Smooth muscle cell (in vitro differentiated cells): ENCODE results near the gene MVB12B. TPM values are rescaled to one million over a fixed set of nuclear protein-coding genes. Genes with fewer than 3 reads are reported as not detected.

Experiments
- DNase-seq: peaks from one replicate; lab custom pipeline; 2025; ENCODE audit not compliant: unreplicated experiment; lab: John Stamatoyannopoulos, UW
- H2AFZ ChIP-seq: fragments of 200-600 bp; sonication (generic); 2 replicates; pipeline ENCODE4 v1.6.0; 2016; ENCODE audit warnings: antibody characterized with exemption, low read depth, mild to moderate bottlenecking
- H3F3A ChIP-seq: fragments of 200-600 bp; sonication (generic); 2 replicates; pipeline ENCODE4 v1.6.0; 2017; ENCODE audit warnings: antibody characterized with exemption, low read depth
- H3K27ac ChIP-seq: fragments of 200-600 bp; sonication (generic); 2 replicates; pipeline ENCODE4 v1.5.1; 2016; ENCODE audit warnings: low read depth, mild to moderate bottlenecking
- H3K27me3 ChIP-seq: fragments of 200-600 bp; sonication (generic); 2 replicates; pipeline ENCODE4 v1.6.1; 2016; ENCODE audit warnings: low read depth, mild to moderate bottlenecking
- H3K36me3 ChIP-seq: fragments of 200-600 bp; sonication (generic); 2 replicates; pipeline ENCODE4 v1.5.1; 2016; ENCODE audit warnings: low read depth
- H3K4me1 ChIP-seq: fragments of 200-600 bp; sonication (generic); 2 replicates; pipeline ENCODE4 v1.5.1; 2016; ENCODE audit warnings: low read depth
- H3K4me2 ChIP-seq: fragments of 200-600 bp; sonication (generic); 2 replicates; pipeline ENCODE4 v1.6.0; 2016; ENCODE audit warnings: mild to moderate bottlenecking
- H3K4me3 ChIP-seq: fragments of 200-600 bp; sonication (generic); 2 replicates; pipeline ENCODE4 v1.5.1; 2016; ENCODE audit warnings: mild to moderate bottlenecking
- H3K79me2 ChIP-seq: fragments of 200-600 bp; sonication (generic); 2 replicates; pipeline ENCODE4 v1.6.0; 2016; ENCODE audit warnings: low read depth, mild to moderate bottlenecking
- H3K9ac ChIP-seq: fragments of 200-600 bp; sonication (generic); 2 replicates; pipeline ENCODE4 v1.6.0; 2016; ENCODE audit warnings: low read depth
- H3K9me3 ChIP-seq: fragments of 200-600 bp; sonication (generic); replicated peaks from 2 replicates; pipeline ENCODE4 v1.5.1; 2016; ENCODE audit warnings: low read depth
- H4K20me1 ChIP-seq: fragments of 200-600 bp; sonication (generic); 2 replicates; pipeline ENCODE4 v1.6.0; 2016; ENCODE audit warnings: low read depth
- WGBS: methylation state at CpG from one replicate; pipeline ENCODE4 v1.1.7; 2016; ENCODE audit warnings: low lambda C conversion rate; 5-methylcytosine and 5-hydroxymethylcytosine counted together
- polyA plus RNA-seq: library from polyadenylated mRNA; unstranded; fragments of >200 nt; fragmentation: Nextera tagmentation; extraction: Ambion mirVana; gene quantifications from 2 replicates; pipeline ENCODE4 v1.2.1, GENCODE V29; 2016
- total RNA-seq: library from RNA; depleted of rRNA; stranded (reverse); fragments of >200 nt; gene quantifications from 2 replicates; pipeline ENCODE4 v1.2.3, GENCODE V29; 2014
- TF ChIP-seq, protein P1 (sequence below): fragments of 200-600 bp; sonication (generic); IDR thresholded peaks from 2 replicates; pipeline ENCODE4 v1.5.1; 2017; ENCODE audit warnings: borderline replicate concordance, mild to moderate bottlenecking, antibody characterized with exemption; ENCODE audit not compliant: insufficient read depth, poor library complexity, severe bottlenecking

The MVB12B gene
- total and polyA plus RNA-seq, 2 experiments from 2014 or later: 4.3 to 5.4 TPM

GRCh38 chr9:126448865-126449577 is 122.4 kb downstream of the MVB12B start:
- no peak overlapping the region for H3K4me3 ChIP-seq
- H3K79me2 ChIP-seq: no peaks in the 10 kb centered on the region
- H3F3A ChIP-seq: no peaks in the 10 kb centered on the region
- no peaks in the 10 kb centered on the region for H3K36me3 ChIP-seq
- TF ChIP-seq, protein P1, sequence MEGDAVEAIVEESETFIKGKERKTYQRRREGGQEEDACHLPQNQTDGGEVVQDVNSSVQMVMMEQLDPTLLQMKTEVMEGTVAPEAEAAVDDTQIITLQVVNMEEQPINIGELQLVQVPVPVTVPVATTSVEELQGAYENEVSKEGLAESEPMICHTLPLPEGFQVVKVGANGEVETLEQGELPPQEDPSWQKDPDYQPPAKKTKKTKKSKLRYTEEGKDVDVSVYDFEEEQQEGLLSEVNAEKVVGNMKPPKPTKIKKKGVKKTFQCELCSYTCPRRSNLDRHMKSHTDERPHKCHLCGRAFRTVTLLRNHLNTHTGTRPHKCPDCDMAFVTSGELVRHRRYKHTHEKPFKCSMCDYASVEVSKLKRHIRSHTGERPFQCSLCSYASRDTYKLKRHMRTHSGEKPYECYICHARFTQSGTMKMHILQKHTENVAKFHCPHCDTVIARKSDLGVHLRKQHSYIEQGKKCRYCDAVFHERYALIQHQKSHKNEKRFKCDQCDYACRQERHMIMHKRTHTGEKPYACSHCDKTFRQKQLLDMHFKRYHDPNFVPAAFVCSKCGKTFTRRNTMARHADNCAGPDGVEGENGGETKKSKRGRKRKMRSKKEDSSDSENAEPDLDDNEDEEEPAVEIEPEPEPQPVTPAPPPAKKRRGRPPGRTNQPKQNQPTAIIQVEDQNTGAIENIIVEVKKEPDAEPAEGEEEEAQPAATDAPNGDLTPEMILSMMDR: no peak
- no peak overlapping the region for H3K27ac ChIP-seq
- H3K27me3 ChIP-seq: no peaks in the 10 kb centered on the region
- H3K9ac ChIP-seq: no peak overlapping the region
- no peak overlapping the region for H3K4me2 ChIP-seq
- no peaks in the 10 kb centered on the region for H4K20me1 ChIP-seq
- no peak for DNase-seq
- H3K9me3 ChIP-seq: no peaks in the 10 kb centered on the region
- peaks cover 21% of the 10 kb centered on the region for H3K4me1 ChIP-seq
- H2AFZ ChIP-seq: no peak overlapping the region
- 91% methylated on average over 14 of the region's 14 CpGs for WGBS

DNA sequence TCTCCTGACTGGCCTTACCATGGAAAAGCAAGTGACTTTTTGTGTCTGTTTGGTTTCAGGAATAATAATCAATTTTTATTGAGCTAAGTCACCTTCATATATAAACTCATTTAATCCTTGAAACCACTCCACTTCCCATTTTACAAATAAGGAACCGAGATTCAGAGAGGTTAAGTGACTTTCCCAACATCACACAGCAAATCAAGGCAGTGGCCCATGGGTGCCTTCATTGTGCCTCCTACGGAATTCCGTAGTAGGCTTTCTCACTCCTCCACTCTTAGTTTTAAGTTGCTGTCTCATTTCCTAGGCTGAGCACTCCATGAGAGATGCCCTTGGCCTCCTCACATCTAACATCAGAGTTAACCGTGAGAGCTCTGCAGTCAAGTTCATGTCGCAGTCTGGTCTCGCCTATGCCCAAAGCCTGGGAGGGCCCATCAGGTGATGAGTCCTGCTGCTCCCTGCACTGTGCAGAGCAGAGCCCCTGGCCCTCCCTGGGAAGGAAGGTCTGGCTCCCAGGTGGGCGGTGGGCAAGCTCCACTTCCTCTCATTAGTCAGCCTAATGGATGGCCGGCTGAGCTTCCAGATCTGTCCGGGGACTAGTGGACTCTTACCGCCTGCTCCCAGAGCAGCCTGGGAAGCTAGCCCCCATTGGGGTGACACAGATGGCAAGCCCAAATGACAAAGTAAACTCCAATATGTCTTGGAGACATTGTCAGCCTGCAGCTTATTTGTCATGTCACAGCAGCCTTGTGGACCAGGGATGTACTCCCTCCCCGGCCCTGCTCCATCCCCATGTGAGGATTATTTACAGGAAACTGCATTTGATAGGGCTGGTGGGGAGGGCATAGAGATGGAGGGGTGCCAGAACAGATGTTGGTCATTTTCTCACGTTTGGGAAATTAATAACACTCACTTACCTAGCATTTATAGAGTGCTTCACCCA is 123.4 kb downstream of the MVB12B start:
- TF ChIP-seq, protein P1: no peak
- WGBS: 92% methylated on average over 12 of the region's 12 CpGs
- H3K36me3 ChIP-seq: no peaks in the 10 kb centered on the region
- DNase-seq: no peak
- H3K9me3 ChIP-seq: no peaks in the 10 kb centered on the region
- no peaks in the 10 kb centered on the region for H3F3A ChIP-seq
- no peak overlapping the region for H2AFZ ChIP-seq
- no peaks in the 10 kb centered on the region for H3K79me2 ChIP-seq
- H3K27ac ChIP-seq: no peak overlapping the region
- H3K4me2 ChIP-seq: no peak overlapping the region
- no peak overlapping the region for H3K4me3 ChIP-seq
- no peak overlapping the region for H3K9ac ChIP-seq
- H3K27me3 ChIP-seq: no peaks in the 10 kb centered on the region
- H3K4me1 ChIP-seq: peaks cover 28% of the 10 kb centered on the region
- no peaks in the 10 kb centered on the region for H4K20me1 ChIP-seq

GRCh38 chr9:126450668-126451205 is 124.1 kb downstream of the MVB12B start:
- Histone ChIP-seq H3K27me3 (no peaks in the 10 kb centered on the region), H4K20me1 (no peaks in the 10 kb centered on the region), H3K27ac (no peak overlapping the region), H2AFZ (no peak overlapping the region), H3K4me1 (peaks cover 29% of the 10 kb centered on the region), H3K9ac (no peak overlapping the region), H3K79me2 (no peaks in the 10 kb centered on the region), H3K4me2 (no peak overlapping the region), H3K4me3 (no peak overlapping the region), H3K36me3 (no peaks in the 10 kb centered on the region), H3K9me3 (no peaks in the 10 kb centered on the region), H3F3A (no peaks in the 10 kb centered on the region)
- TF ChIP-seq, protein P1: no peak
- whole genome bisulfite sequencing: 95% methylated on average over 6 of the region's 6 CpGs
- no peak for DNase-seq
